HG03066 (cell line): ENCODE data around the gene UBXN10.

Experiments used
- ATAC-seq: cut with Tn5 transposase; IDR thresholded peaks from one replicate; pipeline ENCODE4 v1.9.1; 2021; ENCODE audit warnings: low read depth; ENCODE audit not compliant: unreplicated experiment

UBXN10 gene

GRCh38 chr1:20185834-20186782 lies at the start of gene UBXN10, which contains the start of gene PLA2G2C:
Gene UBXN10 (plus strand): TSS chr1:20186096. CDS start chr1:20190562, 4,466 bp downstream.
Gene PLA2G2C (minus strand): TSS chr1:20186518. CDS start chr1:20177363, 9,155 bp downstream.
- ATAC-seq: no peak

- ATAC-seq: no peak
Observed at GRCh38 chr1:20136249-20136648, 49.6 kb upstream of the UBXN10 start.

GRCh38 chr1:20137055-20137454 lies 48.8 kb upstream of the UBXN10 start:
- no peak for ATAC-seq

- ATAC-seq: no peak
Observed at GRCh38 chr1:20137604-20138003, 48.3 kb upstream of the UBXN10 start.

- no peak for ATAC-seq
Observed at GRCh38 chr1:20138346-20138745, 47.5 kb upstream of the UBXN10 start.

GRCh38 chr1:20138961-20139550 lies 46.8 kb upstream of the UBXN10 start, which contains the start of gene PLA2G2F:
Gene PLA2G2F (plus strand): TSS chr1:20139323. CDS start chr1:20139428, 105 bp downstream.
- ATAC-seq: no peak

GRCh38 chr1:20139776-20140612 lies 45.9 kb upstream of the UBXN10 start:
- no peak for ATAC-seq

- no peak for ATAC-seq
Observed at GRCh38 chr1:20141001-20141400, 44.9 kb upstream of the UBXN10 start.

- no peak for ATAC-seq
Observed at GRCh38 chr1:20141466-20141865, 44.4 kb upstream of the UBXN10 start.

- ATAC-seq: no peak
Observed at GRCh38 chr1:20142001-20142710, 43.7 kb upstream of the UBXN10 start.

- ATAC-seq: no peak
Observed at GRCh38 chr1:20143318-20143717, 42.6 kb upstream of the UBXN10 start.

- ATAC-seq: no peak
Observed at GRCh38 chr1:20143734-20144565, 41.9 kb upstream of the UBXN10 start.

- ATAC-seq: no peak
Observed at GRCh38 chr1:20147846-20148570, 37.9 kb upstream of the UBXN10 start.

GRCh38 chr1:20148571-20149500 lies 37.1 kb upstream of the UBXN10 start:
- no peak for ATAC-seq

GRCh38 chr1:20149601-20150325 lies 36.1 kb upstream of the UBXN10 start:
- no peak for ATAC-seq

GRCh38 chr1:20150326-20150705 lies 35.6 kb upstream of the UBXN10 start:
- no peak for ATAC-seq

GRCh38 chr1:20150969-20151368 lies 34.9 kb upstream of the UBXN10 start:
- no peak for ATAC-seq
